ENCODE results near the gene ASB14. TPM values are rescaled to one million over a fixed set of nuclear protein-coding genes. Genes with fewer than 3 reads are reported as not detected.

ASB14 gene
- total and polyA plus RNA-seq, 8 donors, result 0.29 TPM; not detected in 7

- no peaks in the 10 kb centered on the region for H3K9me3 ChIP-seq
- H3K27ac ChIP-seq, result peak overlapping the region in 1 of 5 donors; percentile 93
- H3K27me3 ChIP-seq, result no peaks in the 10 kb centered on the region
- no peak for TF ChIP-seq CTCF (IDR thresholded peaks at IDR 0.05)
- TF ChIP-seq EP300 (IDR thresholded peaks at IDR 0.05), result no peak
- TF ChIP-seq POLR2AphosphoS5 (IDR thresholded peaks at IDR 0.05), result no peak
- intact Hi-C loops (cut with DNase I; ENCODE audit: low total_unique reads), result no loop called here
- no peaks in the 10 kb centered on the region for H3K36me3 ChIP-seq
- no peak overlapping the region for H3K4me3 ChIP-seq
- no peak for DNase-seq
- H3K4me1 ChIP-seq, result peaks cover 21 to 60% (median 42%) of the 10 kb centered on the region in 4 donors
- 76 to 91% (median 81%) methylated on average over 2 of the region's 2 CpGs for WGBS, 5 donors
Observed at GRCh38 chr3:57230006-57230405, 62.5 kb downstream of the ASB14 start.

GRCh38 chr3:57227930-57228751 lies 64.3 kb downstream of the ASB14 start:
- peak; percentile 50 to 83 for DNase-seq
- intact Hi-C loops (cut with DNase I; ENCODE audit: low total_unique reads), result no loop called here
- 0 to 1% (median 1%) methylated on average over 32 to 70 of the region's 70 CpGs for WGBS, 5 donors

DNA sequence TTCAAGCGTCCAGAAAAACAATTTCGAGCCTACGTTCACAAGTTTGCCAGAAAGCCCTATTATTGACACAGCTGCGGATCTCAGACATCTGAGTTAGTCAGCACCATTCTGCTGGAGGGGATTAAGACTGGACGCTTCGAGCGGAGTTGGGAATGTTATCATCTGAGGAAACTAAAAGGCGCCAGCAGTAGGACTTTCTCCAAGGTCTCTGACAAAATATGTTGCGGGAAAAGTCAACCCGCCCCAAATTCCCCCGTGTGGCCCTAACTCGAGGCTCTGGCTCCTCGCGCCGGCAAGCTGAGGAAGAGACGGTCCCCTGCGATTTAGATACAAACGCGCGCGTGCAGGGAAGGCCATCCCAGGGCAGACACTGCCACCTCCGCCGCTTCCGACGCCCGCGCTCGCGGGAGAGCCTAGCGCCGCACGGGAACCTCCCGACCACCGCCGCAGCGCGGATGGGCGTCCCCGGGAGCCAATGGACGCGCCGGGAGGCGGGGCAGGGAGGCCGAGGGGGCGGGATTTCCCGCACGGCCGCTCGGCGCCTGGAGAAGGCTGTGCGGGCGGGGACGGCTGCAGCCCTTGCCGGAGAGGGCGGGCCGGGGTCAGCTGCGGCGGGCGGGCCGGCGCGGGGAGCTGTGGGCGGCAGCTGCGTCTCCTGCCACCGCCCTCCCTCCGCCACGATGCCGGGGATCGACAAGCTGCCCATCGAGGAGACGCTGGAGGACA lies 65.1 kb downstream of the ASB14 start, which contains the start of gene APPL1:
TSS of gene APPL1 (plus strand) at position 526 of the 726 bp plus-strand sequence. CDS start at position 681, 155 bp downstream.
- TF ChIP-seq POLR2A (IDR thresholded peaks at IDR 0.05), result peak in 2 of 4 donors; percentile 28 to 39
- no peak for TF ChIP-seq CTCF (IDR thresholded peaks at IDR 0.05)
- no peak for TF ChIP-seq EP300 (IDR thresholded peaks at IDR 0.05)
- TF ChIP-seq POLR2AphosphoS5 (IDR thresholded peaks at IDR 0.05), result peak; percentile 56 to 90 (median 89)
- Histone ChIP-seq H3K27me3 (no peaks in the 10 kb centered on the region), H3K36me3 (no peaks in the 10 kb centered on the region), H3K4me1 (peaks cover 21 to 54% (median 38%) of the 10 kb centered on the region in 4 donors), H3K9me3 (no peaks in the 10 kb centered on the region), H3K4me3 (peak within 1 kb of the TSS; percentile 67 to 90 (median 86)), H3K27ac (peak within 1 kb of the TSS; percentile 88 to 99 (median 93))
- intact Hi-C loops (cut with DNase I; ENCODE audit: low total_unique reads), result no loop called here
- DNase-seq, result peak; percentile 94 to 98
- whole genome bisulfite sequencing, 5 donors, result 0 to 1% (median 0%) methylated on average over 21 to 71 of the region's 71 CpGs

More at GRCh38 chr3:57227930-57228751, 64.3 kb downstream of the ASB14 start:
- Histone ChIP-seq H3K4me1 (peaks cover 21 to 55% (median 41%) of the 10 kb centered on the region in 4 donors), H3K9me3 (no peaks in the 10 kb centered on the region), H3K36me3 (no peaks in the 10 kb centered on the region), H3K27ac (peak overlapping the region; percentile 88 to 99 (median 93)), H3K27me3 (no peaks in the 10 kb centered on the region), H3K4me3 (peak overlapping the region; percentile 67 to 90 (median 86))
- no peak for TF ChIP-seq EP300 (IDR thresholded peaks at IDR 0.05)
- peak; percentile 32 to 47 (median 46) for TF ChIP-seq POLR2AphosphoS5 (IDR thresholded peaks at IDR 0.05)

- TF ChIP-seq EP300 (IDR thresholded peaks at IDR 0.05) (no peak), POLR2AphosphoS5 (IDR thresholded peaks at IDR 0.05) (no peak), CTCF (IDR thresholded peaks at IDR 0.05) (no peak), POLR2A (IDR thresholded peaks at IDR 0.05) (no peak)
- intact Hi-C loops (cut with DNase I; ENCODE audit: low total_unique reads), result no loop called here
Observed at GRCh38 chr3:57226176-57226575, 66.3 kb downstream of the ASB14 start.

More at GRCh38 chr3:57226176-57226575, 66.3 kb downstream of the ASB14 start:
- H3K4me3 ChIP-seq, result no peak overlapping the region
- peak in 1 of 2 donors; percentile 12 for DNase-seq
- H3K4me1 ChIP-seq, result peaks cover 21 to 42% (median 32%) of the 10 kb centered on the region in 4 donors
- 14 to 38% (median 28%) methylated on average over 2 of the region's 2 CpGs for WGBS, 5 donors
- no peaks in the 10 kb centered on the region for H3K27me3 ChIP-seq
- H3K9me3 ChIP-seq, result no peaks in the 10 kb centered on the region
- H3K27ac ChIP-seq, result peak overlapping the region; percentile 78 to 96 (median 93)
- H3K36me3 ChIP-seq, result no peaks in the 10 kb centered on the region

Data from stomach (tissue), 9 donors.